Bronchus fibroblast of lung (primary cell): ENCODE measurements around the gene MASP1. TPM values are rescaled to one million over a fixed set of nuclear protein-coding genes. Genes with fewer than 3 reads are reported as not detected.

Source experiments
- total RNA-seq: library from RNA; depleted of rRNA; stranded (reverse); fragments of >200 nt; gene quantifications from 2 replicates; pipeline ENCODE4 v1.2.3, GENCODE V29; 2015

Gene MASP1
- total RNA-seq, result 1.8 and 2.4 TPM in 2 replicates

GRCh38 chr3:187291512-187292132 lies at the start of gene MASP1:
MASP1 (minus strand) TSS chr3:187291737; CDS start chr3:187291632, 105 bp downstream.

GRCh38 chr3:187197335-187197649 lies 94.2 kb downstream of the MASP1 start, which contains the start of gene RTP1:
RTP1 (plus strand) TSS chr3:187197486; CDS start chr3:187197516, 30 bp downstream.

Other genes starting within 250 kb of the MASP1 start
- 63.9 and 69.3 TPM in 2 replicates for gene RPL39L, start 152.2 kb downstream of the MASP1 start, total RNA-seq
- gene RTP1, start 94.3 kb downstream of the MASP1 start, total RNA-seq, result not detected in 2 replicates
- gene RTP4, start 76.6 kb upstream of the MASP1 start, total RNA-seq, result not detected in 2 replicates